Activated naive CD8-positive, alpha-beta T cell (primary cell): ENCODE results near the gene GOLGA7B.

Source experiments
- H3K27ac Mint-ChIP-seq: one replicate; pipeline ENCODE4 v1.8.0; 2021; ENCODE audit warnings: mixed read lengths
- H3K27me3 Mint-ChIP-seq: one replicate; pipeline ENCODE4 v1.8.0; 2021; ENCODE audit warnings: mixed read lengths
- H3K36me3 Mint-ChIP-seq: one replicate; pipeline ENCODE4 v1.8.0; 2021; ENCODE audit warnings: mixed read lengths
- H3K4me1 Mint-ChIP-seq: one replicate; pipeline ENCODE4 v1.8.0; 2021; ENCODE audit warnings: low read depth, mixed read lengths
- H3K4me3 Mint-ChIP-seq: one replicate; pipeline ENCODE4 v1.8.0; 2021; ENCODE audit warnings: mild to moderate bottlenecking, mixed read lengths
- H3K9me3 Mint-ChIP-seq: one replicate; pipeline ENCODE4 v1.8.0; 2021; ENCODE audit warnings: low read depth, mixed read lengths

The GOLGA7B gene

GRCh38 chr10:97849687-97850402, at the start of gene GOLGA7B:
Gene GOLGA7B (plus strand): TSS chr10:97849843. CDS start chr10:97850304, 461 bp downstream.
- Mint-ChIP-seq H3K4me1 (peaks cover 40% of the 10 kb centered on the region), H3K9me3 (no peaks in the 10 kb centered on the region), H3K4me3 (peak within 1 kb of the TSS; percentile 91), H3K27ac (peak within 1 kb of the TSS; percentile 41), H3K36me3 (no peaks in the 10 kb centered on the region), H3K27me3 (no peaks in the 10 kb centered on the region)

- no peaks in the 10 kb centered on the region for H3K27me3 Mint-ChIP-seq
- H3K27ac Mint-ChIP-seq = no peak overlapping the region
These were observed 49.2 kb upstream of the GOLGA7B start for GRCh38 chr10:97800474-97800873.

GRCh38 chr10:97801422-97801821, 48.2 kb upstream of the GOLGA7B start:
- Mint-ChIP-seq H3K27me3 (no peaks in the 10 kb centered on the region), H3K36me3 (peaks cover 2% of the 10 kb centered on the region), H3K9me3 (peaks cover 4% of the 10 kb centered on the region), H3K4me3 (no peak overlapping the region), H3K27ac (no peak overlapping the region), H3K4me1 (peaks cover 13% of the 10 kb centered on the region)

More at GRCh38 chr10:97800474-97800873, 49.2 kb upstream of the GOLGA7B start:
- Mint-ChIP-seq H3K36me3 (peaks cover 2% of the 10 kb centered on the region), H3K4me3 (no peak overlapping the region), H3K9me3 (peaks cover 4% of the 10 kb centered on the region), H3K4me1 (peaks cover 22% of the 10 kb centered on the region)

- no peaks in the 10 kb centered on the region for H3K9me3 Mint-ChIP-seq
- no peaks in the 10 kb centered on the region for H3K36me3 Mint-ChIP-seq
- no peaks in the 10 kb centered on the region for H3K27me3 Mint-ChIP-seq
- H3K4me1 Mint-ChIP-seq = no peaks in the 10 kb centered on the region
- H3K4me3 Mint-ChIP-seq = no peak overlapping the region
- H3K27ac Mint-ChIP-seq = no peak overlapping the region
These were observed 44.4 kb upstream of the GOLGA7B start for GRCh38 chr10:97805096-97805884.

GRCh38 chr10:97805949-97806348, 43.7 kb upstream of the GOLGA7B start:
- Mint-ChIP-seq H3K9me3 (no peaks in the 10 kb centered on the region), H3K36me3 (no peaks in the 10 kb centered on the region), H3K4me1 (no peaks in the 10 kb centered on the region), H3K4me3 (no peak overlapping the region), H3K27me3 (no peaks in the 10 kb centered on the region), H3K27ac (no peak overlapping the region)

- H3K27me3 Mint-ChIP-seq = no peaks in the 10 kb centered on the region
- no peaks in the 10 kb centered on the region for H3K36me3 Mint-ChIP-seq
- no peak overlapping the region for H3K4me3 Mint-ChIP-seq
These were observed 39.2 kb upstream of the GOLGA7B start for GRCh38 chr10:97810446-97810845.

GRCh38 chr10:97811958-97812357, 37.7 kb upstream of the GOLGA7B start:
- Mint-ChIP-seq H3K36me3 (no peaks in the 10 kb centered on the region), H3K27me3 (no peaks in the 10 kb centered on the region), H3K9me3 (no peaks in the 10 kb centered on the region), H3K27ac (no peak overlapping the region), H3K4me3 (no peak overlapping the region), H3K4me1 (peaks cover 9% of the 10 kb centered on the region)

More at GRCh38 chr10:97810446-97810845, 39.2 kb upstream of the GOLGA7B start:
- no peak overlapping the region for H3K27ac Mint-ChIP-seq
- no peaks in the 10 kb centered on the region for H3K9me3 Mint-ChIP-seq
- peaks cover 9% of the 10 kb centered on the region for H3K4me1 Mint-ChIP-seq

GRCh38 chr10:97812696-97813095, 36.9 kb upstream of the GOLGA7B start:
- peaks cover 9% of the 10 kb centered on the region for H3K4me1 Mint-ChIP-seq
- H3K27ac Mint-ChIP-seq = no peak overlapping the region
- no peak overlapping the region for H3K4me3 Mint-ChIP-seq
- no peaks in the 10 kb centered on the region for H3K9me3 Mint-ChIP-seq
- no peaks in the 10 kb centered on the region for H3K27me3 Mint-ChIP-seq
- no peaks in the 10 kb centered on the region for H3K36me3 Mint-ChIP-seq

- Mint-ChIP-seq H3K4me3 (no peak overlapping the region), H3K4me1 (peaks cover 9% of the 10 kb centered on the region), H3K36me3 (no peaks in the 10 kb centered on the region), H3K27me3 (no peaks in the 10 kb centered on the region), H3K9me3 (no peaks in the 10 kb centered on the region), H3K27ac (no peak overlapping the region)
These were observed 36.3 kb upstream of the GOLGA7B start for GRCh38 chr10:97813311-97813710.

GRCh38 chr10:97814996-97815395, 34.6 kb upstream of the GOLGA7B start:
- Mint-ChIP-seq H3K36me3 (no peaks in the 10 kb centered on the region), H3K4me3 (no peak overlapping the region), H3K27ac (no peak overlapping the region), H3K27me3 (no peaks in the 10 kb centered on the region), H3K4me1 (peaks cover 9% of the 10 kb centered on the region), H3K9me3 (no peaks in the 10 kb centered on the region)

GRCh38 chr10:97816609-97817008, 33.0 kb upstream of the GOLGA7B start:
- no peaks in the 10 kb centered on the region for H3K9me3 Mint-ChIP-seq
- H3K27ac Mint-ChIP-seq = no peak overlapping the region
- H3K27me3 Mint-ChIP-seq = no peaks in the 10 kb centered on the region
- no peak overlapping the region for H3K4me3 Mint-ChIP-seq
- H3K36me3 Mint-ChIP-seq = no peaks in the 10 kb centered on the region
- H3K4me1 Mint-ChIP-seq = peaks cover 8% of the 10 kb centered on the region

GRCh38 chr10:97818572-97818971, 31.1 kb upstream of the GOLGA7B start:
- Mint-ChIP-seq H3K27ac (no peak overlapping the region), H3K4me1 (no peaks in the 10 kb centered on the region), H3K9me3 (no peaks in the 10 kb centered on the region), H3K36me3 (no peaks in the 10 kb centered on the region), H3K27me3 (no peaks in the 10 kb centered on the region), H3K4me3 (no peak overlapping the region)

- peaks cover 2% of the 10 kb centered on the region for H3K36me3 Mint-ChIP-seq
- H3K9me3 Mint-ChIP-seq = no peaks in the 10 kb centered on the region
- H3K27ac Mint-ChIP-seq = no peak overlapping the region
- no peaks in the 10 kb centered on the region for H3K27me3 Mint-ChIP-seq
- no peak overlapping the region for H3K4me3 Mint-ChIP-seq
- H3K4me1 Mint-ChIP-seq = no peaks in the 10 kb centered on the region
These were observed 29.4 kb upstream of the GOLGA7B start for GRCh38 chr10:97820096-97820704.

GRCh38 chr10:97821308-97822038, 28.2 kb upstream of the GOLGA7B start:
- no peaks in the 10 kb centered on the region for H3K4me1 Mint-ChIP-seq
- peaks cover 2% of the 10 kb centered on the region for H3K36me3 Mint-ChIP-seq
- H3K27me3 Mint-ChIP-seq = no peaks in the 10 kb centered on the region
- H3K4me3 Mint-ChIP-seq = no peak overlapping the region
- H3K9me3 Mint-ChIP-seq = no peaks in the 10 kb centered on the region
- no peak overlapping the region for H3K27ac Mint-ChIP-seq
